Trophoblast cell (in vitro differentiated cells and primary cell): ENCODE data around the gene ZBTB1.
"Not testable (repeated sequence)": the region's sequence is repeated elsewhere in the genome, so short reads cannot be mapped to it uniquely, and the experiment has no call there.

Experiments used
- DNase-seq, 2 donors: peaks; one replicate each; pipeline ENCODE4 v3.0.0-alpha.2; 2016
- H2AFZ ChIP-seq: 2 replicates; pipeline ENCODE4 v1.6.1; 2013; ENCODE audit warnings: low read length, moderate library complexity, mild to moderate bottlenecking; ENCODE audit not compliant: insufficient read depth, poor library complexity
- H2AK5ac ChIP-seq: 2 replicates; pipeline ENCODE4 v1.6.1; 2013; ENCODE audit warnings: mild to moderate bottlenecking, low read length
- H2BK120ac ChIP-seq: 2 replicates; pipeline ENCODE4 v1.6.1; 2013; ENCODE audit warnings: low read length, mild to moderate bottlenecking, moderate library complexity; ENCODE audit not compliant: insufficient read depth, poor library complexity
- H2BK12ac ChIP-seq: 2 replicates; pipeline ENCODE4 v1.6.1; 2013; ENCODE audit warnings: mild to moderate bottlenecking, low read length, moderate library complexity
- H2BK5ac ChIP-seq: 2 replicates; pipeline ENCODE4 v1.6.1; 2013; ENCODE audit warnings: low read length, low read depth, moderate library complexity, mild to moderate bottlenecking; ENCODE audit not compliant: poor library complexity
- H3K14ac ChIP-seq: 2 replicates; pipeline ENCODE4 v1.6.1; 2013; ENCODE audit warnings: mild to moderate bottlenecking, low read length
- H3K18ac ChIP-seq: 2 replicates; pipeline ENCODE4 v1.6.1; 2013; ENCODE audit warnings: mild to moderate bottlenecking, low read length
- H3K23ac ChIP-seq: 2 replicates; pipeline ENCODE4 v1.6.1; 2013; ENCODE audit warnings: low read length
- H3K27ac ChIP-seq: 2 replicates; pipeline ENCODE4 v1.5.1; 2013; ENCODE audit warnings: low read depth, mild to moderate bottlenecking, inconsistent platforms, low read length, moderate library complexity
- H3K27me3 ChIP-seq: 2 replicates; pipeline ENCODE4 v1.6.1; 2013; ENCODE audit warnings: inconsistent platforms, mild to moderate bottlenecking, low read length, moderate library complexity; ENCODE audit not compliant: insufficient read depth
- H3K36me3 ChIP-seq, 2 experiments: 1 replicate in 1 of 2; 2 replicates in 1 of 2; pipeline ENCODE4 v1.6.1; 2013; ENCODE audit warnings: low read length in 2 of 2, mild to moderate bottlenecking in 2 of 2, moderate library complexity in 1 of 2; ENCODE audit not compliant: insufficient read depth in 2 of 2, control insufficient read depth in 1 of 2
- H3K4ac ChIP-seq: 2 replicates; pipeline ENCODE4 v1.6.1; 2013; ENCODE audit warnings: low read depth, mild to moderate bottlenecking, low read length, moderate library complexity
- H3K4me1 ChIP-seq, 2 experiments: 1 replicate in 1 of 2; 2 replicates in 1 of 2; pipeline ENCODE4 v1.6.1; 2013; ENCODE audit warnings: low read length in 2 of 2, mild to moderate bottlenecking in 2 of 2, moderate library complexity in 1 of 2; ENCODE audit not compliant: insufficient read depth in 2 of 2, control insufficient read depth in 1 of 2
- H3K4me2 ChIP-seq: 2 replicates; pipeline ENCODE4 v1.6.1; 2013; ENCODE audit warnings: inconsistent platforms, mild to moderate bottlenecking, low read length, moderate library complexity
- H3K4me3 ChIP-seq: 2 replicates; pipeline ENCODE4 v1.5.1; 2013; ENCODE audit warnings: mild to moderate bottlenecking, low read depth, low read length, inconsistent platforms
- H3K79me1 ChIP-seq: one replicate; pipeline ENCODE4 v1.6.1; 2013; ENCODE audit warnings: low read length
- H3K79me2 ChIP-seq: 2 replicates; pipeline ENCODE4 v1.6.1; 2013; ENCODE audit warnings: low read length, mild to moderate bottlenecking; ENCODE audit not compliant: control insufficient read depth, insufficient read depth, poor library complexity
- H3K9ac ChIP-seq: 2 replicates; pipeline ENCODE4 v1.6.1; 2013; ENCODE audit warnings: mild to moderate bottlenecking, low read length
- H3K9me3 ChIP-seq: 2 replicates; pipeline ENCODE4 v1.6.1; 2013; ENCODE audit warnings: low read depth, mild to moderate bottlenecking, control low read depth, inconsistent platforms, low read length; ENCODE audit not compliant: insufficient read depth
- H4K12ac ChIP-seq: 2 replicates; pipeline ENCODE4 v1.6.1; 2013; ENCODE audit warnings: low read depth, mild to moderate bottlenecking, low read length, moderate library complexity
- H4K8ac ChIP-seq: 2 replicates; pipeline ENCODE4 v1.6.1; 2013; ENCODE audit warnings: low read depth, mild to moderate bottlenecking, low read length, moderate library complexity
- H4K91ac ChIP-seq: one replicate; pipeline ENCODE4 v1.6.1; 2013; ENCODE audit warnings: low read depth, mild to moderate bottlenecking, low read length, moderate library complexity
- WGBS: extraction: QIAGEN DNeasy Blood & Tissue Kit; methylation state at CpG from one replicate; pipeline ENCODE4 v1.1.7; 2013; ENCODE audit warnings: missing lambda C conversion rate; ENCODE audit not compliant: insufficient read length, insufficient coverage; ENCODE audit errors: extremely low coverage; 5-methylcytosine and 5-hydroxymethylcytosine counted together

The ZBTB1 gene

DNA sequence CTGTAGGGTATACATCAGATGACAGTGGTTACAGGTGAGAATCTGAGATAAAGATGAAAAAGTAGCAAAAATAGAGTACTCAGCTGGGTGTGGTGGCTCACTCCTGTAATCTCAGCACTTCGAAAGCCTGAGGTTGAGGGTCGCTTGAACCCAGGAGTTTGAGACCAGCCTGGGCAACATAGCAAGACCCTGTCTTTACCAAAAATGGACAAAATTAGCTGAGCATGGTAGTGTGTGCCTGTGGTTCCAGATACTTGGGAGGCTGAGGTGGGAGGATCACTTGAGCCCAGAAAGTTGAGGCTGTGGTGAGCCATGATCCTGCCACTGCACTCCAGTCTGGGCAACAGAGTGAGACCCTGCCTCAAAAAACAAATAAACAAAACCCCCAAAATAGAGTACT, 53.6 kb downstream of the ZBTB1 start:
- WGBS = no CpG with 5 or more reads among the region's 2 CpGs
- H2BK5ac ChIP-seq, H3K9ac ChIP-seq, DNase-seq, H4K8ac ChIP-seq, H2AK5ac ChIP-seq, H3K27me3 ChIP-seq, H3K23ac ChIP-seq, H3K18ac ChIP-seq, H3K9me3 ChIP-seq, H3K27ac ChIP-seq, H3K4me3 ChIP-seq, H3K4me1 ChIP-seq, H2BK120ac ChIP-seq, H3K79me2 ChIP-seq, H3K14ac ChIP-seq, H4K12ac ChIP-seq, H2AFZ ChIP-seq, H3K4ac ChIP-seq, H3K36me3 ChIP-seq, H3K4me2 ChIP-seq: not testable (repeated sequence)
- peaks cover 14% of the 10 kb centered on the region for H3K79me1 ChIP-seq
- peak overlapping the region; percentile 88 for H2BK12ac ChIP-seq
- H4K91ac ChIP-seq = peak overlapping the region; percentile 29

DNA sequence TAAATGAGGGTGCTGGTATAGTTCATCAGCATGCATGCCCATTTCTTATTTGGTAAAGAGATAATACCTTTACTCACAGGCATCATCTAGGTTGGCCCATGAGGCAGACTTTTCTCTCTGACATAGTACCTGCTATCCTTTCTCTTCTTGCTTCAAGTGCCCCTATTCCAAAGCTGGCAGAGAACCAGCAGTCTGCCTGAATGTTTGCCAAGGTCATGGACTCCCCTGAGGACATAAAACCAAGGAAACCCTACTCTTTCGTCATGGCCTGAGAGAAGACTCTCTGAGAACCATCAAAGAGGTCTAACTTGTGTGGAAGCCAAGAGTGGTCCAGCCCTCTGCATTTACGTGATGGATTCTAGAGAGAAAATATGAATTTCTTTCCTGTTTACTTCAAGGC, 57.1 kb downstream of the ZBTB1 start:
- H3K4me2 ChIP-seq = no peak overlapping the region
- H3K4me3 ChIP-seq = no peak overlapping the region
- no peak overlapping the region for H3K18ac ChIP-seq
- peaks cover 17% of the 10 kb centered on the region for H3K79me1 ChIP-seq
- H4K91ac ChIP-seq = no peak overlapping the region
- no peaks in the 10 kb centered on the region for H3K9me3 ChIP-seq
- H3K36me3 ChIP-seq = no peaks in the 10 kb centered on the region
- WGBS = no CpG with 5 or more reads among the region's 2 CpGs
- no peak overlapping the region for H4K8ac ChIP-seq
- no peak overlapping the region for H3K23ac ChIP-seq
- no peak overlapping the region for H2BK5ac ChIP-seq
- H2BK12ac ChIP-seq = peak overlapping the region; percentile 2
- H3K27me3 ChIP-seq = no peaks in the 10 kb centered on the region
- no peak overlapping the region for H2AK5ac ChIP-seq
- H3K4me1 ChIP-seq = peaks cover 3 to 6% of the 10 kb centered on the region in 2 experiments
- H2AFZ ChIP-seq = no peak overlapping the region
- no peak for DNase-seq
- no peak overlapping the region for H3K4ac ChIP-seq
- no peak overlapping the region for H3K14ac ChIP-seq
- no peak overlapping the region for H2BK120ac ChIP-seq
- no peaks in the 10 kb centered on the region for H3K79me2 ChIP-seq
- H3K27ac ChIP-seq = no peak overlapping the region
- H3K9ac ChIP-seq = no peak overlapping the region
- no peak overlapping the region for H4K12ac ChIP-seq

DNA sequence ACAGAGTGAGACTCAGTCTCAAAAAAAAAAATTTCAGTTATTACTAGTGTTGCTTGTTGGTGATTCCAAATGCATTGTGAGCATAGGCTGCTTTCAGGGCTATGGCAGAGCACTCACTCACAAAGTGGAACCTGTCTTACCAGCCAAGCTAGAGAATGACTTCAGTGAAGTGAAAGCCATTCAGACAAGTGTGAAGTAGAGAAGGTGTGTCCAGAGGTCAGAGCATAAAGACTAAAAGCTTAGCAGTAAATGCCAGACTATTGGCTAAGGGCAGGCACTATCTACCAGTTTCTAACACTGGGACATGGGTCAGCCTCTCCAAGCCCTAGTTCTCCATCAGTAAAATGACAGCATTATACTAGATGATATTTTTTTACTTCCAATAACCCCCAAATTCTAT, 57.9 kb downstream of the ZBTB1 start:
- Histone ChIP-seq H3K9me3 (no peaks in the 10 kb centered on the region), H3K27me3 (no peaks in the 10 kb centered on the region), H3K4ac (no peak overlapping the region), H3K4me1 (peaks cover 4 to 7% of the 10 kb centered on the region in 2 experiments), H3K18ac (no peak overlapping the region), H2BK5ac (no peak overlapping the region), H4K91ac (no peak overlapping the region), H3K4me3 (no peak overlapping the region), H3K9ac (no peak overlapping the region), H3K36me3 (no peaks in the 10 kb centered on the region), H2BK120ac (no peak overlapping the region), H2BK12ac (no peak overlapping the region), H3K79me1 (peaks cover 15% of the 10 kb centered on the region), H2AFZ (no peak overlapping the region), H3K27ac (no peak overlapping the region), H4K12ac (no peak overlapping the region), H4K8ac (no peak overlapping the region), H3K79me2 (no peaks in the 10 kb centered on the region), H2AK5ac (no peak overlapping the region), H3K23ac (no peak overlapping the region), H3K4me2 (no peak overlapping the region), H3K14ac (no peak overlapping the region)
- DNase-seq = peak; percentile 66 to 95

DNA sequence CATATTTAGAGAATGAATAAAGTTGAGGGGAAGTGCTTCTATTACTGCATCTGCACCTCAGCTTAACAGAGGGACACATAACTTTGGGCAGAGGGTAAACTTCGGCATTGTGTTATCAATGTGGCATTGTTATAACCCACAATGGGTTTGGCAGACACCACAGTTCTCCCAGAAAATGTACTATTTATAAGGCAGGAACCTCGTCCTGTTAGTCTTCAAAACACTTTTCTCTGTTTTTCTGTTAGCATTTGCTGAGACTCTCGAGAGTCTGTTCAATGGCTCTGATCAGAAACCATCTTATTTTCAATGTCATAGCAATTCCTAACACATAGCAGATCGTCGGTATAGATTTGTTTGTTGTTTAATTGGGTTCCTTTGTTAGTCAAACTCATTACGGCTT, 59.1 kb downstream of the ZBTB1 start:
- no CpG with 5 or more reads among the region's 6 CpGs for WGBS
- Histone ChIP-seq H3K23ac (no peak overlapping the region), H3K4me3 (no peak overlapping the region), H3K27ac (no peak overlapping the region), H3K18ac (no peak overlapping the region), H3K4ac (no peak overlapping the region), H2BK12ac (no peak overlapping the region), H4K8ac (no peak overlapping the region), H3K9me3 (no peaks in the 10 kb centered on the region), H3K36me3 (no peaks in the 10 kb centered on the region), H3K14ac (no peak overlapping the region), H3K9ac (no peak overlapping the region), H3K4me1 (peaks cover 4% of the 10 kb centered on the region in 2 experiments), H3K4me2 (no peak overlapping the region), H3K79me1 (peaks cover 15% of the 10 kb centered on the region), H2AK5ac (no peak overlapping the region), H3K79me2 (no peaks in the 10 kb centered on the region), H2BK120ac (no peak overlapping the region), H2AFZ (no peak overlapping the region), H4K91ac (no peak overlapping the region), H2BK5ac (no peak overlapping the region), H3K27me3 (no peaks in the 10 kb centered on the region), H4K12ac (no peak overlapping the region)
- no peak for DNase-seq
